PC-9 (cell line): ENCODE data around the gene ABLIM2.

Source experiments
- CTCF ChIP-seq: fragments of 200-600 bp; sonication (generic); conservative IDR thresholded peaks from 2 replicates; pipeline ENCODE4 v1.6.1; 2017; ENCODE audit warnings: mixed run types, antibody characterized with exemption, mild to moderate bottlenecking, moderate library complexity
- EZH2 ChIP-seq: fragments of 200-600 bp; sonication (generic); IDR thresholded peaks from 2 replicates; pipeline ENCODE4 v1.8.0; 2017; ENCODE audit warnings: antibody characterized with exemption, low read depth

GRCh38 chr4:7938609-7939376 is 219.8 kb downstream of the ABLIM2 start:
- TF ChIP-seq CTCF (no peak), EZH2 (no peak)
